Panc1 (cell line): ENCODE data around the gene KRT6A. TPM values are rescaled to one million over a fixed set of nuclear protein-coding genes. Genes with fewer than 3 reads are reported as not detected.

ENCODE experiments used
- ATAC-seq: fragments of 200-7000 bp; cut with Tn5 transposase; 2 replicates; pipeline ENCODE4 v1.9.1; 2020; ENCODE audit warnings: mild to moderate bottlenecking, moderate library complexity
- BruUV-seq: library from RNA; stranded (reverse); fragments of 400-500 nt; replicated peaks from 2 replicates; lab custom pipeline; 2021; lab: Mats Ljungman, UMichigan
- CTCF ChIA-PET: fragments of 300-600 bp; sonication (Branson Sonifier 250); formaldehyde crosslinking; loops from one replicate; lab custom pipeline; 2022; ENCODE audit warnings: antibody characterized with exemption; lab: Charles Lee
- POLR2A ChIA-PET: fragments of 300-600 bp; sonication (Branson Sonifier 250); formaldehyde crosslinking; loops from one replicate; lab custom pipeline; 2022; ENCODE audit warnings: antibody characterized with exemption; lab: Charles Lee
- DNase-seq: peaks from one replicate; pipeline ENCODE4 v3.0.0-alpha.2; 2010; ENCODE audit warnings: low read depth, low spot score
- H3K27ac ChIP-seq: 2 replicates; pipeline ENCODE4 v1.5.1; 2011; ENCODE audit warnings: mild to moderate bottlenecking, low read length, inconsistent platforms
- H3K27me3 ChIP-seq: fragments of 200-500 bp; sonication (Bioruptor generic); 2 replicates; pipeline ENCODE4 v1.6.0; 2014; ENCODE audit warnings: low read length, inconsistent platforms; ENCODE audit not compliant: control insufficient read depth, insufficient read depth
- H3K36me3 ChIP-seq: fragments of 200-500 bp; sonication (Bioruptor generic); 2 replicates; pipeline ENCODE4 v1.5.1; 2014; ENCODE audit warnings: inconsistent platforms, mild to moderate bottlenecking, low read length, moderate library complexity; ENCODE audit not compliant: control insufficient read depth, insufficient read depth
- H3K4me1 ChIP-seq: 2 replicates; pipeline ENCODE4 v1.5.1; 2011; ENCODE audit warnings: inconsistent platforms, mild to moderate bottlenecking, low read length, moderate library complexity; ENCODE audit not compliant: control insufficient read depth, insufficient read depth
- H3K4me3 ChIP-seq, 2 experiments: 2 replicates each; pipeline ENCODE4 v1.5.1; 2011 to 2012; ENCODE audit warnings: low read depth in 2 of 2, low read length in 2 of 2, mild to moderate bottlenecking in 2 of 2, inconsistent platforms in 1 of 2, moderate library complexity in 1 of 2
- H3K9me3 ChIP-seq: fragments of 200-500 bp; sonication (Bioruptor generic); 2 replicates; pipeline ENCODE4 v1.5.1; 2014; ENCODE audit warnings: low read depth, mild to moderate bottlenecking, inconsistent platforms, low read length, moderate library complexity; ENCODE audit not compliant: control insufficient read depth, insufficient read depth
- CTCF ChIP-seq: fragments of 450-650 bp; IDR thresholded peaks from 2 replicates; pipeline ENCODE4 v1.5.1; 2017; ENCODE audit warnings: mild to moderate bottlenecking
- POLR2AphosphoS5 ChIP-seq: IDR thresholded peaks from 2 replicates; pipeline ENCODE4 v1.6.1; 2012; ENCODE audit warnings: mild to moderate bottlenecking, low read depth, low read length, moderate library complexity
- REST ChIP-seq, 2 experiments: IDR thresholded peaks; 2 replicates each; pipeline ENCODE4 v1.6.1; 2011 to 2012; ENCODE audit warnings: low read depth in 2 of 2, control low read depth in 1 of 2, low read length in 1 of 2, mild to moderate bottlenecking in 1 of 2, moderate library complexity in 1 of 2; ENCODE audit not compliant: insufficient read depth in 1 of 2
- SIN3A ChIP-seq: IDR thresholded peaks from 2 replicates; pipeline ENCODE4 v1.6.1; 2012; ENCODE audit warnings: low read depth, mild to moderate bottlenecking, low read length, moderate library complexity, borderline replicate concordance; ENCODE audit not compliant: insufficient read depth
- TCF7L2 ChIP-seq: IDR thresholded peaks from 2 replicates; pipeline ENCODE4 v1.6.1; 2011; ENCODE audit warnings: mild to moderate bottlenecking, low read depth, low read length, inconsistent platforms
- in situ Hi-C: cut with HindIII; loops from 2 replicates; pipeline ENCODE4 v1.10.0; 2016; ENCODE audit warnings: low sequenced_read_pairs, low pct_unique_long_range_greater_than_20kb
- intact Hi-C: fragments of 100-400 bp; cut with micrococcal nuclease; formaldehyde crosslinking; loops from one replicate; pipeline ENCODE4 v1.10.0; 2022; ENCODE audit not compliant: unreplicated experiment
- total RNA-seq: library from RNA; stranded (reverse); gene quantifications from one replicate; pipeline ENCODE4 v1.2.1, GENCODE V29; 2021; ENCODE audit not compliant: unreplicated experiment

The KRT6A gene
- total RNA-seq, 1 experiment from 2014 or later, result not detected

- no peak for DNase-seq
- Histone ChIP-seq H3K4me1 (no peaks in the 10 kb centered on the region), H3K27me3 (no peaks in the 10 kb centered on the region; the same call in 1 of the 2 replicates), H3K9me3 (no peaks in the 10 kb centered on the region; the same call in 1 of the 2 replicates), H3K36me3 (no peaks in the 10 kb centered on the region), H3K4me3 (no peak within 1 kb of the TSS), H3K27ac (no peak within 1 kb of the TSS)
- POLR2A ChIA-PET, result no interaction called here
- no TSS peak for BruUV-seq
- intact Hi-C loops (no loop called here), in situ Hi-C loops (no loop called here)
- CTCF ChIA-PET, result no interaction called here
- TF ChIP-seq REST (IDR thresholded peaks at IDR 0.05; ENCODE audit: insufficient read depth in 1 of 2, low read depth in 2 of 2, low read length in 1 of 2), result no peak
- no peak for TF ChIP-seq TCF7L2
- no peak for ATAC-seq
These were observed 19.3 kb downstream of the KRT6A start, which contains the start of gene KRT6C for GRCh38 chr12:52473768-52474167. KRT6C (minus strand) TSS chr12:52473805; CDS start chr12:52473737, 68 bp downstream.

GRCh38 chr12:52469853-52470252, 23.2 kb downstream of the KRT6A start:
- intact Hi-C loops (loop anchor here (2.0 kb wide), 1 partner anchor 19 kb away; no protein-coding TSS in a partner anchor), in situ Hi-C loops (no loop called here)
- Histone ChIP-seq H3K9me3 (no peaks in the 10 kb centered on the region), H3K27me3 (no peaks in the 10 kb centered on the region; the same call in 1 of the 2 replicates), H3K27ac (no peak overlapping the region), H3K4me1 (no peaks in the 10 kb centered on the region), H3K4me3 (no peak overlapping the region), H3K36me3 (no peaks in the 10 kb centered on the region)
- ATAC-seq (no peak), DNase-seq (no peak)
- ChIA-PET POLR2A (interaction anchor here (0.6 kb wide), 1 partner anchor 22 kb away, joined by 3 read pairs; no protein-coding TSS in a partner anchor), CTCF (no interaction called here)
- BruUV-seq, result no TSS peak
- TF ChIP-seq POLR2AphosphoS5, result no peak

- ATAC-seq (no peak), DNase-seq (no peak)
- intact Hi-C loops, result no loop called here
- Histone ChIP-seq H3K4me1 (no peaks in the 10 kb centered on the region), H3K27ac (no peak overlapping the region), H3K36me3 (no peaks in the 10 kb centered on the region), H3K27me3 (peaks cover 2% of the 10 kb centered on the region), H3K9me3 (no peaks in the 10 kb centered on the region), H3K4me3 (no peak overlapping the region)
- POLR2A ChIA-PET, result no interaction called here
- CTCF ChIA-PET, result no interaction called here
- TF ChIP-seq CTCF (no peak), SIN3A (no peak), TCF7L2 (no peak), POLR2AphosphoS5 (no peak), REST (IDR thresholded peaks at IDR 0.05; ENCODE audit: insufficient read depth in 1 of 2, low read depth in 2 of 2, low read length in 1 of 2) (no peak)
- in situ Hi-C loops, result no loop called here
- no TSS peak for BruUV-seq
These were observed 28.2 kb downstream of the KRT6A start for GRCh38 chr12:52464897-52465296.
